Erythroblast (primary cell): ENCODE data around the gene ACAP3.

Source experiments
- GATA1 ChIP-seq: IDR thresholded peaks from 2 replicates; pipeline ENCODE4 v1.6.1; 2011; ENCODE audit warnings: low read depth, mild to moderate bottlenecking, control low read depth, low read length, moderate library complexity
- POLR2A ChIP-seq: IDR thresholded peaks from 2 replicates; pipeline ENCODE4 v1.6.1; 2011; ENCODE audit warnings: mild to moderate bottlenecking, low read length

- TF ChIP-seq POLR2A (no peak), GATA1 (no peak)
These were observed 63.4 kb downstream of the ACAP3 start for GRCh38 chr1:1244192-1244811.
